ENCODE data around the gene OSBPL3.

GRCh38 chr7:24842029-24842428, 137.9 kb downstream of the OSBPL3 start:
- TF ChIP-seq, protein P1, sequence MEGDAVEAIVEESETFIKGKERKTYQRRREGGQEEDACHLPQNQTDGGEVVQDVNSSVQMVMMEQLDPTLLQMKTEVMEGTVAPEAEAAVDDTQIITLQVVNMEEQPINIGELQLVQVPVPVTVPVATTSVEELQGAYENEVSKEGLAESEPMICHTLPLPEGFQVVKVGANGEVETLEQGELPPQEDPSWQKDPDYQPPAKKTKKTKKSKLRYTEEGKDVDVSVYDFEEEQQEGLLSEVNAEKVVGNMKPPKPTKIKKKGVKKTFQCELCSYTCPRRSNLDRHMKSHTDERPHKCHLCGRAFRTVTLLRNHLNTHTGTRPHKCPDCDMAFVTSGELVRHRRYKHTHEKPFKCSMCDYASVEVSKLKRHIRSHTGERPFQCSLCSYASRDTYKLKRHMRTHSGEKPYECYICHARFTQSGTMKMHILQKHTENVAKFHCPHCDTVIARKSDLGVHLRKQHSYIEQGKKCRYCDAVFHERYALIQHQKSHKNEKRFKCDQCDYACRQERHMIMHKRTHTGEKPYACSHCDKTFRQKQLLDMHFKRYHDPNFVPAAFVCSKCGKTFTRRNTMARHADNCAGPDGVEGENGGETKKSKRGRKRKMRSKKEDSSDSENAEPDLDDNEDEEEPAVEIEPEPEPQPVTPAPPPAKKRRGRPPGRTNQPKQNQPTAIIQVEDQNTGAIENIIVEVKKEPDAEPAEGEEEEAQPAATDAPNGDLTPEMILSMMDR (IDR thresholded peaks at IDR 0.05) = no peak
- no peak for TF ChIP-seq POLR2A (IDR thresholded peaks at IDR 0.05)

All from uterus (tissue), 2 donors.